A549 treated with ZK216348 at 1 μM for 4 hours (cell line): ENCODE measurements around the gene GNAS-AS1. TPM values are rescaled to one million over a fixed set of nuclear protein-coding genes. Genes with fewer than 3 reads are reported as not detected.

ENCODE experiments used
- total RNA-seq: library from RNA; stranded (reverse); fragments of 200-300 nt; extraction: Qiagen RNA extraction; gene quantifications from 5 replicates; pipeline ENCODE4 v1.2.3, GENCODE V29; 2022; ENCODE audit warnings: low read depth

GNAS-AS1 gene
- not detected in 5 replicates for total RNA-seq

GRCh38 chr20:58850693-58851174 lies at the start of gene GNAS-AS1:
TSS of gene GNAS-AS1 (minus strand) at chr20:58850902.

GRCh38 chr20:58852543-58853271 lies 2.0 kb upstream of the GNAS-AS1 start, which contains the start of gene GNAS:
TSS of gene GNAS (plus strand) at chr20:58852716.

Other genes with a start within 250 kb of the GNAS-AS1 start
- 28.0 to 37.0 TPM (median 34.8 TPM) in 5 replicates for gene STX16, start 199.6 kb downstream of the GNAS-AS1 start, total RNA-seq
- gene NPEPL1, start 158.1 kb downstream of the GNAS-AS1 start, total RNA-seq, result 29.2 to 41.3 TPM (median 32.0 TPM) in 5 replicates
- gene GNAS, start 1.8 kb upstream of the GNAS-AS1 start, total RNA-seq, result 611 to 774 TPM (median 699 TPM) in 5 replicates
- gene NELFCD, start 130.4 kb upstream of the GNAS-AS1 start, total RNA-seq, result 41.1 to 49.6 TPM (median 46.2 TPM) in 5 replicates
- 131 to 201 TPM (median 187 TPM) in 5 replicates for gene CTSZ, start 156.4 kb upstream of the GNAS-AS1 start, total RNA-seq
- gene TUBB1, start 168.5 kb upstream of the GNAS-AS1 start, total RNA-seq, result not detected in 5 replicates
- 83.2 to 171 TPM (median 93.9 TPM) in 5 replicates for gene ATP5F1E, start 181.4 kb upstream of the GNAS-AS1 start, total RNA-seq
- 47.8 to 88.5 TPM (median 63.0 TPM) in 5 replicates for gene PRELID3B, start 191.9 kb upstream of the GNAS-AS1 start, total RNA-seq